GM12891 (cell line): ENCODE results near the gene COX19.
A peak's percentile ranks its signal among the peaks of the same experiment; 100 is the strongest.

ENCODE experiments used
- DNase-seq: peaks from one replicate; pipeline ENCODE4 v3.0.0; 2011; ENCODE audit warnings: low spot score; ENCODE audit not compliant: insufficient read length
- FAIRE-seq: peaks from 2 replicates; lab custom pipeline; 2011; peaks lifted over from hg19 to GRCh38; lab: Jason Lieb, UNC
- PAX5 ChIP-seq: IDR thresholded peaks from 2 replicates; pipeline ENCODE4 v1.6.1; 2011; ENCODE audit warnings: low read length, moderate library complexity, mild to moderate bottlenecking; ENCODE audit not compliant: insufficient read depth, severe bottlenecking
- POLR2A ChIP-seq: IDR thresholded peaks from 2 replicates; pipeline ENCODE4 v1.6.1; 2011; ENCODE audit warnings: low read depth, low read length, control low read depth
- POLR2AphosphoS5 ChIP-seq: IDR thresholded peaks from 2 replicates; pipeline ENCODE4 v1.6.1; 2011; ENCODE audit warnings: low read depth, low read length, control low read depth
- POU2F2 ChIP-seq: IDR thresholded peaks from 2 replicates; pipeline ENCODE4 v1.6.1; 2011; ENCODE audit warnings: low read depth, mild to moderate bottlenecking, control low read depth, low read length, moderate library complexity
- SPI1 ChIP-seq: IDR thresholded peaks from 2 replicates; pipeline ENCODE4 v1.6.1; 2011; ENCODE audit warnings: low read depth, low read length, control low read depth
- TAF1 ChIP-seq: IDR thresholded peaks from 2 replicates; pipeline ENCODE4 v1.6.1; 2011; ENCODE audit warnings: low read depth, low read length, control low read depth

COX19 gene

GRCh38 chr7:952548-953441 is 22.6 kb downstream of the COX19 start:
- DNase-seq, result no peak
- FAIRE-seq, result no peak
- no peak for TF ChIP-seq POU2F2
- TF ChIP-seq TAF1, result no peak
- TF ChIP-seq POLR2A, result no peak
- no peak for TF ChIP-seq PAX5
- no peak for TF ChIP-seq POLR2AphosphoS5
- no peak for TF ChIP-seq SPI1

- no peak for FAIRE-seq
- TF ChIP-seq SPI1 (no peak), POU2F2 (no peak), TAF1 (no peak), POLR2A (no peak), PAX5 (no peak), POLR2AphosphoS5 (no peak)
Measured at GRCh38 chr7:951881-952547, 23.3 kb downstream of the COX19 start.

DNA sequence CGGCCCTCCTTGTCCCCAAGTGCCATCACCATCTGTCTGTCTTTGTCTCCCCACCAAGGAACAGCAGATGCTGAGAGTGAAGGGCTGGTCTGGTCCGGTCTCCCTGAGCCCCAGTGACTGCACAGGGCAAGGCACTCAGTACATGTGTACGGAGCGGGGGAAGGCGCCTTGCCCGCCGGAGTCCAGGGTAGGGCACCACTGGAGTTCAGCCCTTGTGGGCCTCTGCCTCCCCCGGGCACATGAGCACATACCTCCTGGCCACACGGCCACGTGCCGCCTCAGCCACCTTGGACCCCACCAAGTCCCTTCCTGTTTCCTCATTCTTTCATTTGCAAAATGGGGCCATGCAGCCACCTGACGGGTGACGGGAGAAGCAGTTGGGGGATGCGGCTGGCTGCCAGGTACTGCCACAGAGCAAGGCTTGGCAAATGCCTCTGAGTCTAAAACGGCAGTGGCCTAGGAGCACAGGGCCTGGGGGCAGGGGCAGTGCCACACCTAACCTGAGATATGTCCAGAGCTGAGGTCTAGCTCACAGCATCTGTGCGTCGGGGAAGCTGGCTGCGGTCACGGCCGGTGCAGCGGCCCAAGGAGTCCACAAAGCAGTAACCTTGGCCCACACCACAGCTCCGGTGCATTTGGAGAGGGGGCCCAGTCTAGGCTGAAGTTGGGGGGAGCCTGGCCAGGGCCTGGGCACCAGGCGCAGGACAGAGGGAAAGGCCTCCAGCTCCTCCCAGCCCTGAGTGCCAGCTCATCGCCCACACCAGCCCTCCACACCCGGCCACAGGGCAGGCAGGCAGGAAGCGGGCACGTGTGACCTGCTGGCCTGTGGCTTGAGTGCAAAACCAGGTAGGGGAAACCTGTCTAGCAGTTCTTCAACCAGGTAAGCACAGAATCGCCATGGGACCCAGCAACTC is 26.1 kb downstream of the COX19 start:
- no peak for TF ChIP-seq POLR2AphosphoS5
- no peak for TF ChIP-seq POLR2A
- TF ChIP-seq PAX5, result no peak
- TF ChIP-seq POU2F2, result no peak
- no peak for DNase-seq
- peak; percentile 55 for FAIRE-seq

More at GRCh38 chr7:951881-952547, 23.3 kb downstream of the COX19 start:
- no peak for DNase-seq

DNA sequence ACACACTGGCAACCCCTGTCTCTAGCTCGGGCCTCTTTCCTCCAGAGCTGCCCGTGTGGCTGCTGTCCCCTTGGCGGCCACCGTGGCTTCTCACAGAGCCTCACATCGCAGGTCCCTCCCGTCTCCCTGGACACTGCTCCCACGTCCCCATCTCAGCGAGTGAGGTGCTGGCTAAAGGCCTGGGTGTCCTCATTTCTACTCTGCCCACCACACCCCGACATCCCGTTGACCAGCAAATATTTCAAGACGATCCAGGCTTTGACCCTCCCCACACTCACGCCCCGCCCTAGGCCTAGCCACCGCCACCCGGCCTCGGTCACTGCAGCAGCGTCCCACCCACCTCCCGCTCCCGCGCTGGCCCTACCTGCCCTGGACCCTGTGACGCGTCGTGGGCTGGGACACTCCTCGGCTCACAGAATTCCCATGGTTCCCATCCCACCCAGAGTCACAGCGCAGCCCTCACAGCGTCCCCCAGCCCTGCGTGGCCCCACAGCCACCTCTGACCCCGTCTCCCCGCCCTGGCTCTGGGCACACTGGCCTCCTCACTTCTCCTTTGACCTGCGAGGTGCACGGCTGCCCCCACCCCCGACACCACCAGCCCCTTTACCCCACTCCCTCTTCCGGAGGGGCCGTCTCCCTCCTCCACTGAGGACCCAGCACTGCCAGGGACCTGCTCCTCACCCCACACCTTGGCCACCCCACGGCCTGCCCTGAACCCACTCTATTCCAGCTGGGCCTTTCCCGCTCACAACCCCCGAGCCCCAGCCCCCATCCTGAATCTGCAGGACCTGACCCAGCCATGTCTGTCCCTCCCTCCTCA is 27.7 kb downstream of the COX19 start:
- TF ChIP-seq PAX5 (no peak), POLR2AphosphoS5 (no peak), POLR2A (no peak), TAF1 (no peak), POU2F2 (no peak), SPI1 (no peak)
- DNase-seq (no peak), FAIRE-seq (no peak)

DNA sequence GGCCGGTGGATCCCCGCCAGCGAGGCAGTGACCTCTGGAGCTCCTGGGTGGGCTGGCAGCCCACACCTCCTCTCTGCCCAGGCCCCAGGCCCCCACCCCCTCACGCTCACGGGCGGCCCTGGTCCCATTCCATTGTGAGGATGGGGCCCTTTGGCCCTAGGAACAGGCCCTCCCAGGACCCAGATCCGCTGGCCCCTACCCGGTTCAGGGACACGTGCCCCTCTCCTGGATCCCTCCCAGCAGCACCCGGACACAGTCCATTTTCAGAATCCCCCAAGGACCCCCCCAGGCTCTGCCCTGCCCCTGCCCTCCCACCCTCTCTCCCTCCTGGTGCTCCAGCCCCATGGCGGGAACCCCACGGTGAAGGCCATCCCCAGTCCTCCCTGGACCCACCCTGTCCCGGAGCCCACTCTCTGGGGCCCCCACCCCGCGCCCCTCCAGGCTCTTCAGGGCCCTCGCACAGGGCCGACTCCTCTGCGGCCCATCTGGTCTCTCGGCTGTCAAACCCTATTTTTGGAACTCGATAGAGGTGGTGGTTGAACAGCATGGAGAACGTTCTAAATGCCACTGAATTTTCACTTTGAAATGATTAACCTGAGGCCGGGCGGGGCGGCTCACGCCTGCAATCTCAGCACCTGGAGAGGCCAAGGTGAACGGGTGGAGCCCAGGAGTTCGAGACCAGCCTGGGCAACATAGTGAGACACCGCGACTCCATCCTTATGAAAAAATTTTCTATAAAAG is 28.9 kb downstream of the COX19 start:
- no peak for DNase-seq
- no peak for FAIRE-seq
- TF ChIP-seq POLR2AphosphoS5 (no peak), POLR2A (no peak), SPI1 (no peak), POU2F2 (no peak), PAX5 (no peak), TAF1 (no peak)

GRCh38 chr7:945556-946255 is 29.6 kb downstream of the COX19 start:
- DNase-seq, result no peak

GRCh38 chr7:945147-945555 is 30.2 kb downstream of the COX19 start:
- TF ChIP-seq TAF1 (no peak), SPI1 (no peak), POLR2AphosphoS5 (no peak), PAX5 (no peak), POLR2A (no peak), POU2F2 (no peak)
- DNase-seq (no peak), FAIRE-seq (no peak)

More at GRCh38 chr7:945556-946255, 29.6 kb downstream of the COX19 start:
- TF ChIP-seq TAF1, result no peak
- TF ChIP-seq POLR2AphosphoS5, result no peak
- no peak for TF ChIP-seq POLR2A
- TF ChIP-seq POU2F2, result no peak
- TF ChIP-seq SPI1, result no peak
- no peak for TF ChIP-seq PAX5
- FAIRE-seq, result no peak
